Activated B cell treated with CpG ODN at 0.5 μM for 24 hours (primary cell): Measurements from ENCODE around the gene RAB20. TPM values are rescaled to one million over a fixed set of nuclear protein-coding genes. Genes with fewer than 3 reads are reported as not detected.

Experiments used
- ATAC-seq: fragments of 200-7000 bp; cut with Tn5 transposase; one replicate; pipeline ENCODE4 v1.10.0; 2021; ENCODE audit warnings: low read depth, mild to moderate bottlenecking, moderate library complexity
- CTCF ChIA-PET: fragments of 350-600 bp; sonication (Branson Sonifier 250); formaldehyde crosslinking; loops from one replicate; lab custom pipeline; 2021; ENCODE audit warnings: antibody characterized with exemption; lab: Charles Lee
- POLR2A ChIA-PET: fragments of 350-600 bp; sonication (Branson Sonifier 250); formaldehyde crosslinking; loops from one replicate; lab custom pipeline; 2021; ENCODE audit warnings: antibody characterized with exemption; lab: Charles Lee
- DNase-seq: peaks from one replicate; pipeline ENCODE4 v3.0.0; 2022
- H3K27ac Mint-ChIP-seq: one replicate; pipeline ENCODE4 v1.8.0; 2020; ENCODE audit warnings: mixed read lengths
- H3K27me3 Mint-ChIP-seq: one replicate; pipeline ENCODE4 v1.8.0; 2021; ENCODE audit warnings: mixed read lengths
- H3K36me3 Mint-ChIP-seq: one replicate; pipeline ENCODE4 v1.8.0; 2021; ENCODE audit warnings: low read depth, mixed read lengths
- H3K4me1 Mint-ChIP-seq: one replicate; pipeline ENCODE4 v1.8.0; 2021; ENCODE audit warnings: mixed read lengths
- H3K4me3 Mint-ChIP-seq: one replicate; pipeline ENCODE4 v1.8.0; 2020; ENCODE audit warnings: mild to moderate bottlenecking, mixed read lengths
- H3K9me3 Mint-ChIP-seq: one replicate; pipeline ENCODE4 v1.8.0; 2020; ENCODE audit warnings: mixed read lengths
- intact Hi-C: fragments of 100-400 bp; cut with micrococcal nuclease; formaldehyde crosslinking; loops from one replicate; pipeline ENCODE4 v1.15.1; 2024
- total RNA-seq: library from RNA; stranded (reverse); gene quantifications from 2 replicates; pipeline ENCODE4 v1.2.3, GENCODE V29; 2022
- TF ChIP-seq, protein P1 (sequence below): fragments of 200-600 bp; IDR thresholded peaks from one replicate; pipeline ENCODE4 v1.8.0; 2022; ENCODE audit warnings: antibody characterized with exemption, mild to moderate bottlenecking

Gene RAB20
- total RNA-seq, 1 donor from 2014 or later: 3.1 TPM

DNA sequence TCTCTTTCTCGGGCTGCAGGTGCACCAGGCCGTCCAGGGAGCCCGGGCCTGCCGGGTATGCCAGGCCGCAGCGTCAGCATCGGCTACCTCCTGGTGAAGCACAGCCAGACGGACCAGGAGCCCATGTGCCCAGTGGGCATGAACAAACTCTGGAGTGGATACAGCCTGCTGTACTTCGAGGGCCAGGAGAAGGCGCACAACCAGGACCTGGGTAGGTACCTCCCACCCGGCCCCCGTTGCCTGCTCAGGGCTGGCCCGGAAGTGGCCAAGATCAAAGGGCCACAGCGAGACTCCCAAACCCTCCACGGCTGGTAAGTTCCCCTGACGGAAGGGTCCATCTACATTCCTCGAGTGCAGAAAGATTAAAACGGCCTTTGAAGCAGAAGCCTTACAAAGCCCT, 55.1 kb downstream of the RAB20 start:
- TF ChIP-seq, protein P1, sequence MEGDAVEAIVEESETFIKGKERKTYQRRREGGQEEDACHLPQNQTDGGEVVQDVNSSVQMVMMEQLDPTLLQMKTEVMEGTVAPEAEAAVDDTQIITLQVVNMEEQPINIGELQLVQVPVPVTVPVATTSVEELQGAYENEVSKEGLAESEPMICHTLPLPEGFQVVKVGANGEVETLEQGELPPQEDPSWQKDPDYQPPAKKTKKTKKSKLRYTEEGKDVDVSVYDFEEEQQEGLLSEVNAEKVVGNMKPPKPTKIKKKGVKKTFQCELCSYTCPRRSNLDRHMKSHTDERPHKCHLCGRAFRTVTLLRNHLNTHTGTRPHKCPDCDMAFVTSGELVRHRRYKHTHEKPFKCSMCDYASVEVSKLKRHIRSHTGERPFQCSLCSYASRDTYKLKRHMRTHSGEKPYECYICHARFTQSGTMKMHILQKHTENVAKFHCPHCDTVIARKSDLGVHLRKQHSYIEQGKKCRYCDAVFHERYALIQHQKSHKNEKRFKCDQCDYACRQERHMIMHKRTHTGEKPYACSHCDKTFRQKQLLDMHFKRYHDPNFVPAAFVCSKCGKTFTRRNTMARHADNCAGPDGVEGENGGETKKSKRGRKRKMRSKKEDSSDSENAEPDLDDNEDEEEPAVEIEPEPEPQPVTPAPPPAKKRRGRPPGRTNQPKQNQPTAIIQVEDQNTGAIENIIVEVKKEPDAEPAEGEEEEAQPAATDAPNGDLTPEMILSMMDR: no peak
- no peak for DNase-seq
- Mint-ChIP-seq H3K27ac (no peak overlapping the region), H3K4me1 (peaks cover 9% of the 10 kb centered on the region), H3K4me3 (no peak overlapping the region), H3K9me3 (no peaks in the 10 kb centered on the region), H3K27me3 (peaks cover 3% of the 10 kb centered on the region), H3K36me3 (no peaks in the 10 kb centered on the region)
- CTCF ChIA-PET: no interaction called here
- intact Hi-C loops: loop anchor here (5.0 kb wide), 1 partner anchor 49 kb away; no protein-coding TSS in a partner anchor
- POLR2A ChIA-PET: no interaction called here
- no peak for ATAC-seq

DNA sequence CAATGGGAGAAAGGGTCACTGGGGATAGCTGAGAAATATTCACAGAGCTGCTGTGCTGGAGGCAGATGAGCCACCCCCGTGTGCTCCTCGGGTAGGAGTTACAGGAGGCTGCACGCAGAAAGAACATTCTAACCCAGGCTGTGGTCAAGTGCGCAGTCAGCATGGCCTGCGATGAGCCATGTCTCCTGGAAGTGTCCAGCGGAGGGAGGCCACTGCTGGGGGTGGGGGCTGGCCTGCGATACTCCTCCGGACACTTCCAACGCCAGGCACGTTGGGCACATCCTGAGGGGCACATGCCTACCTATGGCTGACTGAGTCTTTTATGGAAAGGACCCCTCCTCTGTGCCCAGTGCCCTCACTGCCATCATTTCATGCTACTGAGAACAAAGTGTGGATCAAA, 55.9 kb downstream of the RAB20 start:
- ChIA-PET CTCF (no interaction called here), POLR2A (no interaction called here)
- no peaks in the 10 kb centered on the region for H3K36me3 Mint-ChIP-seq
- peaks cover 9% of the 10 kb centered on the region for H3K4me1 Mint-ChIP-seq
- intact Hi-C loops: loop anchor here (5.0 kb wide), 1 partner anchor 48 kb away; no protein-coding TSS in a partner anchor
- no peak overlapping the region for H3K4me3 Mint-ChIP-seq
- DNase-seq (no peak), ATAC-seq (no peak)
- no peak overlapping the region for H3K27ac Mint-ChIP-seq
- H3K27me3 Mint-ChIP-seq: peaks cover 3% of the 10 kb centered on the region
- TF ChIP-seq, protein P1: no peak
- no peaks in the 10 kb centered on the region for H3K9me3 Mint-ChIP-seq

DNA sequence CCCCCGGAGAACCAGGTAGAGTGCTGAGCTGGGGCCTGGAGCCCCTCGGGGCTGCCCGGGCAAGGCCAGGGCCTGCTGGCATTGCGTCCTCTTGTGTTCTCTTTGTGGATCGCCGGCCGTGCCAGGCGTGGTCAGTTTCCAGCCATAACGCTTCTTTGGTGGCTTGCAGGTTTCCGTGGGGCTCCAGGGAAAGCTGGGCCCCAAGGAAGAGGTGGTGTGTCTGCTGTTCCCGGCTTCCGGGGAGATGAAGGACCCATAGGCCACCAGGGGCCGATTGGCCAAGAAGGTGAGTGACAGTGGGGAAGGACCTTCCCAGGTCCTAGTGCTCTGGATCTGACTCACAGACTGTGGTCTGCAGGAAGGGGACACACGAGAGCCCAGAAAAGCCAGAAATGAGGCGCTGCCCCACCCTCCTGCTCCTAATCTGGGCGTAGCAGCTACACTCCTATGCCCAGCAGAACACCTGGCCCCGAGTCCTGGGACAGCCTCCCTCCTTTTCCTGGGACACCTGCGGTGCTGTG, 57.5 kb downstream of the RAB20 start:
- POLR2A ChIA-PET: no interaction called here
- ATAC-seq (no peak), DNase-seq (no peak)
- H3K27me3 Mint-ChIP-seq: peaks cover 3% of the 10 kb centered on the region
- intact Hi-C loops: no loop called here
- H3K9me3 Mint-ChIP-seq: no peaks in the 10 kb centered on the region
- TF ChIP-seq, protein P1: no peak
- H3K36me3 Mint-ChIP-seq: no peaks in the 10 kb centered on the region
- CTCF ChIA-PET: no interaction called here
- H3K4me3 Mint-ChIP-seq: no peak overlapping the region
- H3K4me1 Mint-ChIP-seq: no peaks in the 10 kb centered on the region
- no peak overlapping the region for H3K27ac Mint-ChIP-seq

DNA sequence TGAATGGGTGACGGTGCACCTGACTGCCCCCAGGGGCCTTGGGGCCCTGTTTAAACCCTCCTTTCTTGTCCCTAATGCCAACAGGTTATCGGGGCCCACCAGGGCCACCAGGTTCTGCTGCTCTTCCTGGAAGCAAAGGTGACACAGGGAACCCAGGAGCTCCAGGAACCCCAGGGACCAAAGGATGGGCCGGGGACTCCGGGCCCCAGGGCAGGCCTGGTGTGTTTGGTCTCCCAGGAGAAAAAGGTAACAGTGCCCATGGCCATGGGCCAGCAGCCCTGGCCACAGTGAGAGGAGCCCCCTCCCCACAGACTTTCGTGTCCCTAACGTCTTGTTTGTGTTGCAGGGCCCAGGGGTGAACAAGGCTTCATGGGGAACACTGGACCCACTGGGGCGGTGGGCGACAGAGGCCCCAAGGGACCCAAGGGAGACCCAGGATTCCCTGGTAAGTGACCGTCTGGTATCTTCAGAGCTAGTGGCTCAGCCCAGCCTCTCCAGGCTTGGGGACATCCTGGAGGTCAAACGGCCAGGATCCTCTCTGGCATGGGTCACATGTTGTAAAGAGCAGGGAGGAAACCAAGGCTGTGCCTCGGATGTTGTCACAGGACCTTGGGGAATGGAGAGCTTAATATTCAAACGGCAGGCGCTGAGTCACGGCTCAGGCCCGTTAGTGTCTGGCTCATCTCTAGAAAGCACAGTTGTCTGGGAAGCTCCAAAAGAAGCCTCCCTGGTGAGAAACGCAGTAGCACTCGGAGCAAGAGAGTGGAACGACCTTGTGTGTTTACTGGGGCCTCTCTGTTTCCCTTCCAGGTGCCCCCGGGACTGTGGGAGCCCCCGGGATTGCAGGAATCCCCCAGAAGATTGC, 58.3 kb downstream of the RAB20 start:
- ATAC-seq (no peak), DNase-seq (no peak)
- Mint-ChIP-seq H3K27ac (no peak overlapping the region), H3K36me3 (no peaks in the 10 kb centered on the region), H3K9me3 (no peaks in the 10 kb centered on the region), H3K4me1 (no peaks in the 10 kb centered on the region), H3K27me3 (peaks cover 3% of the 10 kb centered on the region), H3K4me3 (no peak overlapping the region)
- intact Hi-C loops: no loop called here
- ChIA-PET CTCF (no interaction called here), POLR2A (no interaction called here)
- TF ChIP-seq, protein P1: no peak

DNA sequence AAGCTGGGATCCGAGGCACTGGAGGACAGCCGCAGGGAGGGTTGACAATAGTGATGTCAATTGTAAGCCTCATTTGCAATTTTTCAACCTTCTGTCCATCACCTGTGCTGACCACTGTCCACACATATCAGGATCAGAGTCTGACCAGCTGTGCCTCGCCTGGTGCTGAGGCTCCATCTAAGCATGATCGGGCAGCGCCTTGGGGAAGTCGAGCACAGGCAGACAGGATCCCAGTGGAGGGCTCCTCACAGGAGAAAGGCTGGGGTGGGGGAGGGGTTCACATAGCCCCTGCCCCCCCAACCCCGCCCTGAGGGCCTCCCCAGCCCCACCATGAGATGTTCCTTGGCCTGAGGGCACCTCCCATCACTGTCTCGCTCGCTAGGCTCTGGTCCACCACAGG, 60.3 kb downstream of the RAB20 start:
- no peak overlapping the region for H3K4me3 Mint-ChIP-seq
- ATAC-seq (no peak), DNase-seq (no peak)
- intact Hi-C loops: no loop called here
- TF ChIP-seq, protein P1: no peak
- H3K9me3 Mint-ChIP-seq: no peaks in the 10 kb centered on the region
- POLR2A ChIA-PET: interaction anchor here (0.6 kb wide), 1 partner anchor 39 kb away, joined by 3 read pairs; no protein-coding TSS in a partner anchor
- no peaks in the 10 kb centered on the region for H3K36me3 Mint-ChIP-seq
- no peaks in the 10 kb centered on the region for H3K4me1 Mint-ChIP-seq
- CTCF ChIA-PET: no interaction called here
- peaks cover 3% of the 10 kb centered on the region for H3K27me3 Mint-ChIP-seq
- H3K27ac Mint-ChIP-seq: no peak overlapping the region
